Liver (tissue), 9 donors: ENCODE data around the gene NUP50. TPM values are rescaled to one million over a fixed set of nuclear protein-coding genes. Genes with fewer than 3 reads are reported as not detected.

Experiments used
- DNase-seq: peaks from one replicate; pipeline ENCODE4 v3.0.0-alpha.2; 2017; ENCODE audit warnings: low spot score
- H3K27ac ChIP-seq, 2 donors: one replicate each; pipeline ENCODE4 v1.7.0; 2013; ENCODE audit warnings: inconsistent platforms in 2 of 2, low read length in 2 of 2, control low read depth in 1 of 2, low read depth in 1 of 2, mild to moderate bottlenecking in 1 of 2
- H3K27me3 ChIP-seq, 4 donors: one replicate each; pipeline versions ENCODE4 v1.6.1 to v1.7.0; 2013; ENCODE audit warnings: low read length in 3 of 4, inconsistent platforms in 1 of 4, mild to moderate bottlenecking in 1 of 4, moderate library complexity in 1 of 4; ENCODE audit not compliant: control insufficient read depth in 4 of 4, insufficient read depth in 4 of 4
- H3K36me3 ChIP-seq, 4 donors: one replicate each; pipeline versions ENCODE4 v1.6.1 to v1.7.0; 2013; ENCODE audit warnings: low read length in 3 of 4, mild to moderate bottlenecking in 3 of 4, low read depth in 1 of 4, moderate library complexity in 1 of 4; ENCODE audit not compliant: control insufficient read depth in 4 of 4, insufficient read depth in 3 of 4
- H3K4me1 ChIP-seq, 4 donors: one replicate each; pipeline versions ENCODE4 v1.6.1 to v1.7.0; 2013; ENCODE audit warnings: low read length in 3 of 4, mild to moderate bottlenecking in 3 of 4, moderate library complexity in 1 of 4; ENCODE audit not compliant: control insufficient read depth in 4 of 4, insufficient read depth in 4 of 4
- H3K4me3 ChIP-seq, 3 donors: one replicate each; pipeline versions ENCODE4 v1.6.1 to v1.7.0; 2013; ENCODE audit warnings: low read length in 3 of 3, control low read depth in 1 of 3, low read depth in 1 of 3, mild to moderate bottlenecking in 1 of 3
- H3K9ac ChIP-seq, 2 donors: one replicate each; pipeline ENCODE4 v1.7.0; 2013; ENCODE audit warnings: low read length in 2 of 2, mild to moderate bottlenecking in 2 of 2, moderate library complexity in 2 of 2, control low read depth in 1 of 2, low read depth in 1 of 2
- H3K9me3 ChIP-seq, 4 donors: one replicate each; pipeline versions ENCODE4 v1.6.1 to v1.7.0; 2013; ENCODE audit warnings: low read length in 3 of 4; ENCODE audit not compliant: control insufficient read depth in 4 of 4
- ATF3 ChIP-seq: IDR thresholded peaks from 2 replicates; pipeline ENCODE4 v1.6.1; 2016; ENCODE audit warnings: antibody characterized with exemption
- CTCF ChIP-seq: fragments of 150-350 bp; IDR thresholded peaks from 2 replicates; pipeline ENCODE4 v1.5.1; 2017; ENCODE audit warnings: improper control_type of control experiment, low read depth, low read length; ENCODE audit not compliant: missing input control
- EGR1 ChIP-seq, 2 donors: IDR thresholded peaks; 2 replicates each; pipeline ENCODE4 v1.6.1; 2016 to 2018; ENCODE audit warnings: antibody characterized with exemption in 2 of 2, low read depth in 2 of 2
- FOXA1 ChIP-seq: IDR thresholded peaks from 2 replicates; pipeline ENCODE4 v1.6.1; 2016; ENCODE audit warnings: antibody characterized with exemption
- FOXA2 ChIP-seq: IDR thresholded peaks from 2 replicates; pipeline ENCODE4 v1.6.1; 2016; ENCODE audit warnings: antibody characterized with exemption
- GABPA ChIP-seq, 2 donors: IDR thresholded peaks in 1 of 2; conservative IDR thresholded peaks in 1 of 2; 2 replicates each; pipeline ENCODE4 v1.6.1; 2016; ENCODE audit warnings: antibody characterized with exemption in 2 of 2, mild to moderate bottlenecking in 1 of 2, moderate library complexity in 1 of 2
- HNF4A ChIP-seq, 2 donors: conservative IDR thresholded peaks; 2 replicates each; pipeline ENCODE4 v1.6.1; 2016; ENCODE audit warnings: antibody characterized with exemption in 2 of 2, mild to moderate bottlenecking in 2 of 2
- HNF4G ChIP-seq: IDR thresholded peaks from 2 replicates; pipeline ENCODE4 v1.6.1; 2016; ENCODE audit warnings: antibody characterized with exemption
- JUND ChIP-seq, 2 donors: IDR thresholded peaks; 2 replicates each; pipeline ENCODE4 v1.6.1; 2016; ENCODE audit warnings: antibody characterized with exemption in 2 of 2
- MAX ChIP-seq: IDR thresholded peaks from 2 replicates; pipeline ENCODE4 v1.6.1; 2016; ENCODE audit warnings: antibody characterized with exemption
- NR2F2 ChIP-seq: IDR thresholded peaks from 2 replicates; pipeline ENCODE4 v1.6.1; 2016; ENCODE audit warnings: antibody characterized with exemption
- RAD21 ChIP-seq, 2 donors: IDR thresholded peaks; 2 replicates each; pipeline ENCODE4 v1.6.1; 2016; ENCODE audit warnings: antibody characterized with exemption in 2 of 2, mild to moderate bottlenecking in 2 of 2
- REST ChIP-seq: IDR thresholded peaks from 2 replicates; pipeline ENCODE4 v1.6.1; 2016; ENCODE audit warnings: antibody characterized with exemption, mild to moderate bottlenecking
- RXRA ChIP-seq, 2 donors: IDR thresholded peaks; 2 replicates each; pipeline ENCODE4 v1.6.1; 2017 to 2018; ENCODE audit warnings: antibody characterized with exemption in 2 of 2, mild to moderate bottlenecking in 1 of 2
- SP1 ChIP-seq: IDR thresholded peaks from 2 replicates; pipeline ENCODE4 v1.6.1; 2018; ENCODE audit warnings: antibody characterized with exemption, mild to moderate bottlenecking
- TAF1 ChIP-seq: conservative IDR thresholded peaks from 2 replicates; pipeline ENCODE4 v1.6.1; 2016; ENCODE audit warnings: antibody characterized with exemption, mild to moderate bottlenecking
- YY1 ChIP-seq: IDR thresholded peaks from 2 replicates; pipeline ENCODE4 v1.6.1; 2016; ENCODE audit warnings: antibody characterized with exemption, mild to moderate bottlenecking
- ZBTB33 ChIP-seq: IDR thresholded peaks from 2 replicates; pipeline ENCODE4 v1.6.1; 2016; ENCODE audit warnings: antibody characterized with exemption
- WGBS: extraction: QIAGEN DNeasy Blood & Tissue Kit; methylation state at CpG from one replicate; pipeline ENCODE4 v1.1.7; 2013; 5-methylcytosine and 5-hydroxymethylcytosine counted together
- polyA plus RNA-seq, 2 donors: library from polyadenylated mRNA; stranded (reverse) in 1 of 2; unstranded in 1 of 2; fragments of 200-250 nt in 1 of 2; fragments of >200 nt in 1 of 2; fragmentation: Nextera tagmentation in 1 of 2; extraction: Ambion mirVana in 1 of 2; gene quantifications; one replicate each; pipeline versions ENCODE4 v1.2.1 to v1.2.3, GENCODE V29; 2013 to 2015
- total RNA-seq, 2 donors: library from RNA; depleted of rRNA; stranded (reverse); fragments of >200 nt; gene quantifications; one replicate each; pipeline ENCODE4 v1.2.3, GENCODE V29; 2014
- donor health status: healthy.
- donor health status: healthy.
- donor health status: healthy.
- donor health status: healthy.
- donor health status: healthy.

NUP50 gene
- total and polyA plus RNA-seq, 4 donors = 8.7 to 48.2 (median 24.8) TPM

- 76% methylated on average over 14 of the region's 14 CpGs for WGBS
- H3K27ac ChIP-seq = no peak overlapping the region
These were observed 16.5 kb downstream of the NUP50 start for GRCh38 chr22:45180146-45180679.

GRCh38 chr22:45181240-45181639 is 17.5 kb downstream of the NUP50 start:
- H3K36me3 ChIP-seq = peaks cover 13 to 52% (median 41%) of the 10 kb centered on the region in 4 donors
- H3K4me1 ChIP-seq = peaks cover 0 to 3% (median 0%) of the 10 kb centered on the region in 4 donors
- 95% methylated on average over 4 of the region's 4 CpGs for WGBS
- no peak overlapping the region for H3K27ac ChIP-seq
- H3K27me3 ChIP-seq = no peaks in the 10 kb centered on the region
- H3K9me3 ChIP-seq = no peaks in the 10 kb centered on the region
- TF ChIP-seq FOXA2 = no peak
- TF ChIP-seq SP1 = no peak
- H3K4me3 ChIP-seq = no peak overlapping the region
- DNase-seq = no peak
- no peak overlapping the region for H3K9ac ChIP-seq

More at GRCh38 chr22:45180146-45180679, 16.5 kb downstream of the NUP50 start:
- H3K36me3 ChIP-seq = peaks cover 10 to 51% (median 42%) of the 10 kb centered on the region in 4 donors
- DNase-seq = no peak
- H3K4me1 ChIP-seq = peaks cover 0 to 3% (median 0%) of the 10 kb centered on the region in 4 donors
- TF ChIP-seq ATF3 (peak; percentile 17), RAD21 (IDR thresholded peaks at IDR 0.05) (peak; percentile 25 to 36), FOXA2 (no peak), CTCF (no peak)
- no peaks in the 10 kb centered on the region for H3K9me3 ChIP-seq
- H3K9ac ChIP-seq = no peak overlapping the region
- H3K4me3 ChIP-seq = no peak overlapping the region
- H3K27me3 ChIP-seq = no peaks in the 10 kb centered on the region

- peaks cover 13 to 51% (median 39%) of the 10 kb centered on the region in 4 donors for H3K36me3 ChIP-seq
- H3K9ac ChIP-seq = no peak overlapping the region
- no peak overlapping the region for H3K4me3 ChIP-seq
- H3K27ac ChIP-seq = no peak overlapping the region
- peaks cover 0 to 3% (median 0%) of the 10 kb centered on the region in 4 donors for H3K4me1 ChIP-seq
- H3K9me3 ChIP-seq = no peaks in the 10 kb centered on the region
- no peaks in the 10 kb centered on the region for H3K27me3 ChIP-seq
- DNase-seq = no peak
- 97% methylated on average over 2 of the region's 2 CpGs for WGBS
- TF ChIP-seq RAD21 (IDR thresholded peaks at IDR 0.05) (no peak), REST (no peak), RXRA (IDR thresholded peaks at IDR 0.05) (no peak), MAX (no peak), ZBTB33 (no peak), EGR1 (IDR thresholded peaks at IDR 0.05; ENCODE audit: low read depth in 2 of 2) (no peak), SP1 (no peak), YY1 (no peak), HNF4A (conservative IDR thresholded peaks at IDR 0.05) (no peak), JUND (IDR thresholded peaks at IDR 0.05) (no peak), FOXA2 (no peak), GABPA (IDR thresholded peaks at IDR 0.05 in 1 of 2, conservative IDR thresholded peaks at IDR 0.05 in 1 of 2) (no peak), FOXA1 (no peak), ATF3 (no peak), NR2F2 (no peak), HNF4G (no peak), TAF1 (no peak)
These were observed 18.0 kb downstream of the NUP50 start for GRCh38 chr22:45181766-45182165.
